GM21360 (cell line): ENCODE results near the gene KLF6.

ENCODE experiments used
- ATAC-seq: cut with Tn5 transposase; IDR thresholded peaks from one replicate; pipeline ENCODE4 v1.9.1; 2021; ENCODE audit warnings: mild to moderate bottlenecking, moderate library complexity; ENCODE audit not compliant: unreplicated experiment

Gene KLF6

GRCh38 chr10:3775696-3776551 lies 9.1 kb downstream of the KLF6 start:
- ATAC-seq, result no peak

- no peak for ATAC-seq
These were observed 10.0 kb downstream of the KLF6 start for GRCh38 chr10:3774814-3775695.

GRCh38 chr10:3774018-3774813 lies 10.8 kb downstream of the KLF6 start:
- no peak for ATAC-seq

- ATAC-seq, result no peak
These were observed 11.5 kb downstream of the KLF6 start for GRCh38 chr10:3773460-3774017.

- no peak for ATAC-seq
These were observed 12.4 kb downstream of the KLF6 start for GRCh38 chr10:3772361-3773171.

- ATAC-seq, result no peak
These were observed 14.3 kb downstream of the KLF6 start for GRCh38 chr10:3770611-3771110.

GRCh38 chr10:3769556-3769955 lies 15.5 kb downstream of the KLF6 start:
- ATAC-seq, result no peak

GRCh38 chr10:3766046-3766756 lies 18.8 kb downstream of the KLF6 start:
- ATAC-seq, result no peak

GRCh38 chr10:3765146-3765545 lies 19.9 kb downstream of the KLF6 start:
- ATAC-seq, result no peak

- no peak for ATAC-seq
These were observed 20.3 kb downstream of the KLF6 start for GRCh38 chr10:3764626-3765112.

- ATAC-seq, result no peak
These were observed 21.0 kb downstream of the KLF6 start for GRCh38 chr10:3763852-3764625.

- no peak for ATAC-seq
These were observed 22.0 kb downstream of the KLF6 start for GRCh38 chr10:3763035-3763456.

- ATAC-seq, result no peak
These were observed 22.7 kb downstream of the KLF6 start for GRCh38 chr10:3762309-3762708.

GRCh38 chr10:3761904-3762303 lies 23.1 kb downstream of the KLF6 start:
- no peak for ATAC-seq

GRCh38 chr10:3761021-3761686 lies 23.9 kb downstream of the KLF6 start:
- ATAC-seq, result peak; percentile 50

- ATAC-seq, result no peak
These were observed 24.9 kb downstream of the KLF6 start for GRCh38 chr10:3760083-3760482.

- ATAC-seq, result no peak
These were observed 25.6 kb downstream of the KLF6 start for GRCh38 chr10:3759397-3759796.
